Activated CD4-positive, alpha-beta T cell treated with anti-CD3 and anti-CD28 coated beads, Interleukin-10, Interleukin-2, amounts not matched to agents 100 ng/mL and 50 ng/mL, durations not matched to agents 16 hours and 8 hours (primary cell): ENCODE measurements around the gene TIMM50.

ENCODE experiments used
- DNase-seq: peaks from one replicate; pipeline ENCODE4 v3.0.0-alpha.2; 2020

Gene TIMM50

DNA sequence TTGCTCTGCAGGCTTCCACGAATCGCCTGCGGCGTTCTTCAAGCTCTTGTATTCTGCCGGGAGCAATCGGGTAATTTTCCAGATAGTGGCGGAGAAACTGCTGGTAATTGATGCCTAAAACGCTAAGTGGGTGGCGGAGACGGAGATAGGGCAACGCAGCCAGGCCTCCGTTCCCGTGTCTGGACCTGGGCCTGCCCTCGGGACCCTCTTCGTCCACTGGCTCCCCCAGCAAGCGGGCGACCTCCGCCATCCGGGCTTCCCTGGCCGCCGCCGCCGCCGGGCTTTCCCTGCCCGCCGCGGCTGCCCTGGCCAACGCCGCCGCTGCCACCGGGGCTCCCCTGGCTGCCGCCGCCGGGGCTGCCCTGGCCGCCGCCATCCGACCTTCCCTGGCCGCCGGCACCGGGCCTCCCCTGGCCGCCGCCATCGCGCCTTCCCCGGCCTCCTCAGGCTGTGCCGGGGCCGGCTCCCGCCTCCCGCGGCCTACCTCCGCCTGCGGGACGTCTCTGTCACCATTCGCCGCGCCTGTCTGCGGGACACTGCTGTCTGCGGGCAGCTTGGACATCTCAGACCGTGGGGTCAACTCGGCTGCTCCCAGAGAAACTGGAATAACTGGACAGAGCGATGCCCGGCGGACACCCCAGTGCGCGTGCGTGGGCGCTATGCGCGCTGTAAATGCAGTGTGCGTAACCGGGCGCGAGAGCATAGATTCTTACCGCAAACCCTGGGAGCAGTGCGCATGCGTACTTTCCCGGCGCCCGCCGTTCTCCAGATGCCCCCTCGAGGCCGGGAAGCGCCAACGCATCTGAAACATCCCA lies 59.1 kb downstream of the TIMM50 start, which contains the start of gene EID2:
Gene EID2 (minus strand): TSS at position 644 of the 815 bp plus-strand sequence. CDS start 82 bp downstream, at position 562.
- DNase-seq, result peak; percentile 95

DNA sequence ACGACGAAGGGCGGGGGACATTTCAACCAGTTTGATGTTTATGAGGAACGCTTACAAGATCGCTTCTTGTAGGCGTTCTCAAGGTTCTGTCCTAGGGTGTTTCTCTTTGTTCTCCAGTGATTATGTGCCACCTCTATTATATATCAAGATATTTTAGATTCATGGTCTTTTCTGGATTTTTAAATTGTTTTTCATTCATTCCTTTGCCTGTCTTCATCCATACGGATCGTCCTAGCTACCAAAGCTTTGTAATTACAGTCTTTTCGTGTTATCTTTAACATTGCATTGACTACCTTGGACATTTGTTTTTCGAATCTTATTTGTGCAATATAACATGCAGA lies 59.7 kb downstream of the TIMM50 start:
- DNase-seq, result no peak
